ENCODE measurements around the gene FALEC.

- TF ChIP-seq CTCF (IDR thresholded peaks at IDR 0.05; ENCODE audit: insufficient read depth, low read depth, low read length) (no peak), EZH2 (IDR thresholded peaks at IDR 0.05; ENCODE audit: insufficient read depth, low read length) (no peak)
These were observed 39.8 kb downstream of the FALEC start for GRCh38 chr1:150555198-150555970.
